ENCODE measurements around the gene MFAP4.

The MFAP4 gene

GRCh38 chr17:19348081-19348650 is 38.8 kb downstream of the MFAP4 start:
- no peak for TF ChIP-seq POLR2A (IDR thresholded peaks at IDR 0.05; ENCODE audit: low read depth, low read length)
- no peak for FAIRE-seq

GRCh38 chr17:19347323-19348080 is 39.5 kb downstream of the MFAP4 start:
- no peak for FAIRE-seq
- no peak for TF ChIP-seq POLR2A (IDR thresholded peaks at IDR 0.05; ENCODE audit: low read depth, low read length)
- DNase-seq (ENCODE audit: insufficient read length, low spot score) = no peak

More at GRCh38 chr17:19348081-19348650, 38.8 kb downstream of the MFAP4 start:
- DNase-seq (ENCODE audit: insufficient read length, low spot score) = no peak

- DNase-seq (ENCODE audit: insufficient read length, low spot score) = peak; percentile 97
- no peak for TF ChIP-seq POLR2A (IDR thresholded peaks at IDR 0.05; ENCODE audit: low read depth, low read length)
- FAIRE-seq = peak; percentile 83
Measured at GRCh38 chr17:19346351-19347255, 40.4 kb downstream of the MFAP4 start.

- DNase-seq (ENCODE audit: insufficient read length, low spot score) (no peak), FAIRE-seq (no peak)
- TF ChIP-seq POLR2A (IDR thresholded peaks at IDR 0.05; ENCODE audit: low read depth, low read length) = no peak
Measured at GRCh38 chr17:19345486-19346350, 41.3 kb downstream of the MFAP4 start.

GRCh38 chr17:19345067-19345460 is 41.9 kb downstream of the MFAP4 start:
- DNase-seq (ENCODE audit: insufficient read length, low spot score) (no peak), FAIRE-seq (no peak)
- TF ChIP-seq POLR2A (IDR thresholded peaks at IDR 0.05; ENCODE audit: low read depth, low read length) = no peak

GRCh38 chr17:19344311-19345066 is 42.5 kb downstream of the MFAP4 start:
- FAIRE-seq (no peak), DNase-seq (ENCODE audit: insufficient read length, low spot score) (no peak)
- TF ChIP-seq POLR2A (IDR thresholded peaks at IDR 0.05; ENCODE audit: low read depth, low read length) = no peak

GRCh38 chr17:19343671-19344151 is 43.3 kb downstream of the MFAP4 start:
- DNase-seq (ENCODE audit: insufficient read length, low spot score) (no peak), FAIRE-seq (no peak)
- TF ChIP-seq POLR2A (IDR thresholded peaks at IDR 0.05; ENCODE audit: low read depth, low read length) = no peak

GRCh38 chr17:19343256-19343630 is 43.7 kb downstream of the MFAP4 start:
- TF ChIP-seq POLR2A (IDR thresholded peaks at IDR 0.05; ENCODE audit: low read depth, low read length) = no peak
- FAIRE-seq (no peak), DNase-seq (ENCODE audit: insufficient read length, low spot score) (no peak)

GRCh38 chr17:19342611-19343255 is 44.3 kb downstream of the MFAP4 start:
- DNase-seq (ENCODE audit: insufficient read length, low spot score) (no peak), FAIRE-seq (no peak)
- no peak for TF ChIP-seq POLR2A (IDR thresholded peaks at IDR 0.05; ENCODE audit: low read depth, low read length)

- FAIRE-seq (no peak), DNase-seq (ENCODE audit: insufficient read length, low spot score) (no peak)
- TF ChIP-seq POLR2A (IDR thresholded peaks at IDR 0.05; ENCODE audit: low read depth, low read length) = no peak
Measured at GRCh38 chr17:19341641-19342610, 45.1 kb downstream of the MFAP4 start.

GRCh38 chr17:19341211-19341631 is 45.8 kb downstream of the MFAP4 start:
- FAIRE-seq (no peak), DNase-seq (ENCODE audit: insufficient read length, low spot score) (no peak)
- TF ChIP-seq POLR2A (IDR thresholded peaks at IDR 0.05; ENCODE audit: low read depth, low read length) = 0 out of 2 replicates have a peak, but pooled peaks have one; percentile 17
